Epithelial cell of proximal tubule (primary cell): ENCODE results near the gene ZMYM3. TPM values are rescaled to one million over a fixed set of nuclear protein-coding genes. Genes with fewer than 3 reads are reported as not detected.

ENCODE experiments used
- DNase-seq: peaks from one replicate; pipeline ENCODE4 v3.0.0-alpha.2; 2011; ENCODE audit warnings: low read depth
- H3K4me3 ChIP-seq: 2 replicates; pipeline ENCODE4 v1.5.1; 2011; ENCODE audit warnings: low read depth, mild to moderate bottlenecking, low read length
- CTCF ChIP-seq: conservative IDR thresholded peaks from 2 replicates; pipeline ENCODE4 v1.5.1; 2012; ENCODE audit warnings: low read depth, mild to moderate bottlenecking, low read length
- total RNA-seq: library from RNA; depleted of rRNA; stranded (reverse); fragments of >200 nt; gene quantifications from 2 replicates; pipeline ENCODE4 v1.2.3, GENCODE V29; 2015

The ZMYM3 gene
- total RNA-seq, 1 donor from 2014 or later = 13.8 TPM

GRCh38 chrX:71228063-71228642 lies 25.8 kb downstream of the ZMYM3 start:
- H3K4me3 ChIP-seq = no peak overlapping the region
- no peak for DNase-seq
- TF ChIP-seq CTCF = no peak

GRCh38 chrX:71227370-71228062 lies 26.4 kb downstream of the ZMYM3 start:
- TF ChIP-seq CTCF = no peak
- no peak overlapping the region for H3K4me3 ChIP-seq
- no peak for DNase-seq

- no peak for TF ChIP-seq CTCF
- no peak overlapping the region for H3K4me3 ChIP-seq
- DNase-seq = no peak
These were observed 28.3 kb downstream of the ZMYM3 start for GRCh38 chrX:71225676-71226075.

GRCh38 chrX:71225009-71225408 lies 28.9 kb downstream of the ZMYM3 start:
- DNase-seq = no peak
- H3K4me3 ChIP-seq = no peak overlapping the region
- no peak for TF ChIP-seq CTCF

DNA sequence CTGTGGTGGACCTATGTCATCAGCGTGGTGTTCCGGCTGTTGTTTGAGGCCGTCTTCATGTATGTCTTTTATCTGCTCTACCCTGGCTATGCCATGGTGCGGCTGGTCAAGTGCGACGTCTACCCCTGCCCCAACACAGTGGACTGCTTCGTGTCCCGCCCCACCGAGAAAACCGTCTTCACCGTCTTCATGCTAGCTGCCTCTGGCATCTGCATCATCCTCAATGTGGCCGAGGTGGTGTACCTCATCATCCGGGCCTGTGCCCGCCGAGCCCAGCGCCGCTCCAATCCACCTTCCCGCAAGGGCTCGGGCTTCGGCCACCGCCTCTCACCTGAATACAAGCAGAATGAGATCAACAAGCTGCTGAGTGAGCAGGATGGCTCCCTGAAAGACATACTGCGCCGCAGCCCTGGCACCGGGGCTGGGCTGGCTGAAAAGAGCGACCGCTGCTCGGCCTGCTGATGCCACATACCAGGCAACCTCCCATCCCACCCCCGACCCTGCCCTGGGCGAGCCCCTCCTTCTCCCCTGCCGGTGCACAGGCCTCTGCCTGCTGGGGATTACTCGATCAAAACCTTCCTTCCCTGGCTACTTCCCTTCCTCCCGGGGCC lies 29.7 kb downstream of the ZMYM3 start:
- TF ChIP-seq CTCF = no peak
- no peak for DNase-seq

DNA sequence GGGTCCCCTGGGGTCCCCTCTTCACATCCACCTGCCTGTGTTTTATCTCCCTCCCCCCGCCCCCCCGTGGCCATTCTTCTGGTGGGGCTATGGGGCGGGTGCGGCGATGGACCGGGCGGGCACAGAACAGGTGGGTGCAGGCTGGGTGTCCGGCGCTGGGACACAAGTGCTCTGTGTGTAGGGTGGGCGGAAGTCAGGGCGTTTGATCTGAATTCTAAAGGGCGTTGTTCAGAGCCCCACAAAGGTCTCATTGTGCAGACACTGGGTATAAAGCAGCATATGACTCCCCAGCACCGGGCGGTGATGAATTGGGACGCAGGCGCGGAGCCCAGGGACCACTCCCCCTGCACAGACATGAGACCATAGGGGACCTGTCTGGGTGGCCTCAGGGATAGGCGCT lies 31.0 kb downstream of the ZMYM3 start, which contains the start of gene GJB1:
Gene GJB1, plus strand, starts transcription at position 296 of the 400 bp plus-strand sequence. CDS start 484 bp downstream, outside the sequence.
- no peak for DNase-seq
- TF ChIP-seq CTCF = no peak
- no peak within 1 kb of the TSS for H3K4me3 ChIP-seq

More for the DNA sequence above, 29.7 kb downstream of the ZMYM3 start:
- no peak overlapping the region for H3K4me3 ChIP-seq
